ENCODE measurements around the gene EXOSC2. TPM values are rescaled to one million over a fixed set of nuclear protein-coding genes. Genes with fewer than 3 reads are reported as not detected.

The EXOSC2 gene
- total RNA-seq, 6 experiments from 2014 or later: 27.8 to 36.7 (median 33.8) TPM

DNA sequence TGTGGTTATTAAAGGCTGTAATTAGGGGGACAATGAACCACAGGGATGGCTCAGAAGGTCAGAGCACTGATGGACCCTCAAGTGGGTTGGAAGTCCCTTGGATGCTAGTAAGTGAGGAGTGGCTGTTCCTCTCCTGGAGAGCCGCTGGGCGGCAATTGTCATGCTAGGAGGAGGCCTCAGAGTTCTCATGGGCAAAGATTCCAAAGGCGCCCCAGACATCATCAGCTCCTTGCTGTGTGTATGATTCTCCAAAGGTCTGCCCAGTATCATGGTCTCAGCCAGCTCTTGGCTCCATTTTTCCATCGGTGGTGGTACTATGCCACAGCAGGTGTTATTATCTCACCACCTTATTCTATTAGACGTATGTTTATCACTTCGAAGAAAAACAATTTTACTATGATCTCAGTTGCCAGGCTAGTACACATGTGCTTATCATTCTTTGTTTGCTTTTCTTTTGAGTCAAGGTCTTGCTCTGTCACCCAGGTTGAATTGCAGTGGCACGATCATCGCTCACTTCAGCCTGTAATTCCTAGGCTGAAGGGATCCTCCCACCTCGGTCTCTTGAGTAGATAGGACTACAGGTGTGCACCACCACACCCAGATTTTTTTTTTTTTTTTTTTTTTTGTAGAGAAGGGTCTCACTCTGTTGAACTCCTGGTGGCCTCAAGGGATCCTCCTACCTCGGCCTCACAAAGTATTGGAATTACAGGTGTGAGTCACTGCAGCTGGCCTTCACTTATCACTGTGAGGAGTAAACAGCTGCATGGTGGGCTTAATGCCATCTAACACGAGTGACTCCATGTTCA lies 46.8 kb downstream of the EXOSC2 start:
- no peak overlapping the region for H3K27ac Mint-ChIP-seq
- no peak overlapping the region for H3K4me3 Mint-ChIP-seq
- TF ChIP-seq CTCF (IDR thresholded peaks at IDR 0.05): no peak
- peaks cover 4% of the 10 kb centered on the region; the same call in 1 of the 2 replicates for H3K9me3 Mint-ChIP-seq
- no peak for DNase-seq
- H3K27me3 Mint-ChIP-seq (ENCODE audit: insufficient read depth): no peaks in the 10 kb centered on the region; the same call in 1 of the 2 replicates
- H3K36me3 Mint-ChIP-seq (ENCODE audit: low read depth): peaks cover 20% of the 10 kb centered on the region
- peaks cover 22% of the 10 kb centered on the region for H3K4me1 Mint-ChIP-seq (ENCODE audit: low read depth)

DNA sequence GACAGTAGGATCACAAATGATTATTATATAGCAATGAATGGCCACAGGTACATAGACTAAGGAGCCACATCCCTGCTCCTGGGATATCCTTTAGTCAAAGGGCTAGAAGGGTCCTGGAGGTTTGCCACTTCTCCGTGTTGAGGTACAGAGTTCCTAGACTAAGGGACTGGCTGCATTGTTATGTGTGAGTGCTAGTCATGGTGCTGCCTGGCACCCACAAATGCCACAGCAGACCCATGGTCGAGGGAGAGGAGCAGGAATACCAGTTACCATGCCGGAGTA lies 47.4 kb downstream of the EXOSC2 start:
- Mint-ChIP-seq H3K4me1 (ENCODE audit: low read depth) (peaks cover 27% of the 10 kb centered on the region), H3K27me3 (ENCODE audit: insufficient read depth) (no peaks in the 10 kb centered on the region; the same call in 1 of the 2 replicates), H3K36me3 (ENCODE audit: low read depth) (peaks cover 20% of the 10 kb centered on the region), H3K4me3 (no peak overlapping the region), H3K27ac (no peak overlapping the region), H3K9me3 (peaks cover 4% of the 10 kb centered on the region; the same call in 1 of the 2 replicates)
- no peak for DNase-seq
- no peak for TF ChIP-seq CTCF (IDR thresholded peaks at IDR 0.05)

GRCh38 chr9:130741831-130742449 lies 48.4 kb downstream of the EXOSC2 start:
- peak; percentile 79 for DNase-seq
- H3K36me3 Mint-ChIP-seq (ENCODE audit: low read depth): peaks cover 20% of the 10 kb centered on the region
- no peak overlapping the region for H3K4me3 Mint-ChIP-seq
- peaks cover 28% of the 10 kb centered on the region for H3K4me1 Mint-ChIP-seq (ENCODE audit: low read depth)
- H3K9me3 Mint-ChIP-seq: peaks cover 4% of the 10 kb centered on the region; the same call in 1 of the 2 replicates
- peak overlapping the region; percentile 87 for H3K27ac Mint-ChIP-seq
- no peaks in the 10 kb centered on the region; the same call in 1 of the 2 replicates for H3K27me3 Mint-ChIP-seq (ENCODE audit: insufficient read depth)
- no peak for TF ChIP-seq CTCF (IDR thresholded peaks at IDR 0.05)

- Mint-ChIP-seq H3K4me3 (no peak overlapping the region), H3K36me3 (ENCODE audit: low read depth) (peaks cover 20% of the 10 kb centered on the region), H3K4me1 (ENCODE audit: low read depth) (peaks cover 28% of the 10 kb centered on the region), H3K27me3 (ENCODE audit: insufficient read depth) (no peaks in the 10 kb centered on the region; the same call in 1 of the 2 replicates), H3K9me3 (peaks cover 4% of the 10 kb centered on the region; the same call in 1 of the 2 replicates), H3K27ac (no peak overlapping the region)
- no peak for DNase-seq
- no peak for TF ChIP-seq CTCF (IDR thresholded peaks at IDR 0.05)
Measured at GRCh38 chr9:130743656-130744055, 50.1 kb downstream of the EXOSC2 start.

DNA sequence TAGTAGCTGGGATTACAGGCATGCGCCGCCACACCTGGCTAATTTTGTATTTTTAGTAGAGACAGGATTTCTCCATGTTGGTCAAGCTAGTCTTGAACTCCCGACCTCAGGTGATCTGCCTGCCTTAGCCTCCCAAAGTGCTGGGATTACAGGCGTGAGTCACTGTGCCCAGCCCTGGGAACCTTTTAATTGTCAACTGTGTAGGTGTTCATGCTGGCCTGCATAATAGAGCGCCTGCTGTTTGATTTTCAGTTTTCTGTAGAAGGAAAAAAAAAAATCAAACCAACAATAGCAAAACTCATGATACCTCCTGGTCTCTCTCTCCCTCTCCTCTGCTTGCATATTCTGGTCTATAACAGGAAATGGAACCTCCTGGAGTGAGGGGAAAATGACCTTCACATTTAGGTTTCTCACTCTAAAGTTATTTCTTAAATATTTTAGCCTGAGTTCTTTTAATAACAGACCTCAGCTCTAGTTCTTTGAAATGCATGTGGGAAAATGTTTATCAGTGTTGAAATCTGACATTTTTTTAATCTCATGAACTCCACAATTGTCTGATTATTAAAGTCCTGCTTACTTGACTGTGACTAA lies 51.7 kb downstream of the EXOSC2 start:
- peak overlapping the region; percentile 25; the same call in 1 of the 2 replicates for H3K27ac Mint-ChIP-seq
- H3K36me3 Mint-ChIP-seq (ENCODE audit: low read depth): peaks cover 19% of the 10 kb centered on the region
- no peak for TF ChIP-seq CTCF (IDR thresholded peaks at IDR 0.05)
- no peak for DNase-seq
- H3K9me3 Mint-ChIP-seq: peaks cover 4% of the 10 kb centered on the region; the same call in 1 of the 2 replicates
- no peak overlapping the region for H3K4me3 Mint-ChIP-seq
- peaks cover 28% of the 10 kb centered on the region for H3K4me1 Mint-ChIP-seq (ENCODE audit: low read depth)
- H3K27me3 Mint-ChIP-seq (ENCODE audit: insufficient read depth): no peaks in the 10 kb centered on the region; the same call in 1 of the 2 replicates
